Liver (tissue), 3 donors: ENCODE data around the gene ZFP36.

Source experiments
- ATF3 ChIP-seq: IDR thresholded peaks from 2 replicates; pipeline ENCODE4 v1.6.1; 2016; ENCODE audit warnings: antibody characterized with exemption
- CTCF ChIP-seq: fragments of 150-350 bp; IDR thresholded peaks from 2 replicates; pipeline ENCODE4 v1.5.1; 2017; ENCODE audit warnings: improper control_type of control experiment, low read depth, low read length; ENCODE audit not compliant: missing input control
- GABPA ChIP-seq, 2 donors: IDR thresholded peaks in 1 of 2; conservative IDR thresholded peaks in 1 of 2; 2 replicates each; pipeline ENCODE4 v1.6.1; 2016; ENCODE audit warnings: antibody characterized with exemption in 2 of 2, mild to moderate bottlenecking in 1 of 2, moderate library complexity in 1 of 2
- HNF4G ChIP-seq: IDR thresholded peaks from 2 replicates; pipeline ENCODE4 v1.6.1; 2016; ENCODE audit warnings: antibody characterized with exemption
- JUND ChIP-seq, 2 donors: IDR thresholded peaks; 2 replicates each; pipeline ENCODE4 v1.6.1; 2016; ENCODE audit warnings: antibody characterized with exemption in 2 of 2
- RAD21 ChIP-seq, 2 donors: IDR thresholded peaks; 2 replicates each; pipeline ENCODE4 v1.6.1; 2016; ENCODE audit warnings: antibody characterized with exemption in 2 of 2, mild to moderate bottlenecking in 2 of 2
- SP1 ChIP-seq: IDR thresholded peaks from 2 replicates; pipeline ENCODE4 v1.6.1; 2018; ENCODE audit warnings: antibody characterized with exemption, mild to moderate bottlenecking
- TAF1 ChIP-seq: conservative IDR thresholded peaks from 2 replicates; pipeline ENCODE4 v1.6.1; 2016; ENCODE audit warnings: antibody characterized with exemption, mild to moderate bottlenecking
- YY1 ChIP-seq: IDR thresholded peaks from 2 replicates; pipeline ENCODE4 v1.6.1; 2016; ENCODE audit warnings: antibody characterized with exemption, mild to moderate bottlenecking
- donor health status: healthy.
- donor health status: healthy.

- no peak for TF ChIP-seq CTCF
- TF ChIP-seq RAD21 (IDR thresholded peaks at IDR 0.05) = no peak
- no peak for TF ChIP-seq HNF4G
- no peak for TF ChIP-seq TAF1
- no peak for TF ChIP-seq ATF3
- no peak for TF ChIP-seq JUND (IDR thresholded peaks at IDR 0.05)
- no peak for TF ChIP-seq SP1
- no peak for TF ChIP-seq GABPA (IDR thresholded peaks at IDR 0.05 in 1 of 2, conservative IDR thresholded peaks at IDR 0.05 in 1 of 2)
- TF ChIP-seq YY1 = no peak
These were observed 27.8 kb downstream of the ZFP36 start for GRCh38 chr19:39434123-39435076.
